ENCODE measurements around the gene PRR22. TPM values are rescaled to one million over a fixed set of nuclear protein-coding genes. Genes with fewer than 3 reads are reported as not detected.

Gene PRR22
- total RNA-seq, 4 donors from 2014 or later, result 0.75 to 3.0 (median 0.81) TPM

DNA sequence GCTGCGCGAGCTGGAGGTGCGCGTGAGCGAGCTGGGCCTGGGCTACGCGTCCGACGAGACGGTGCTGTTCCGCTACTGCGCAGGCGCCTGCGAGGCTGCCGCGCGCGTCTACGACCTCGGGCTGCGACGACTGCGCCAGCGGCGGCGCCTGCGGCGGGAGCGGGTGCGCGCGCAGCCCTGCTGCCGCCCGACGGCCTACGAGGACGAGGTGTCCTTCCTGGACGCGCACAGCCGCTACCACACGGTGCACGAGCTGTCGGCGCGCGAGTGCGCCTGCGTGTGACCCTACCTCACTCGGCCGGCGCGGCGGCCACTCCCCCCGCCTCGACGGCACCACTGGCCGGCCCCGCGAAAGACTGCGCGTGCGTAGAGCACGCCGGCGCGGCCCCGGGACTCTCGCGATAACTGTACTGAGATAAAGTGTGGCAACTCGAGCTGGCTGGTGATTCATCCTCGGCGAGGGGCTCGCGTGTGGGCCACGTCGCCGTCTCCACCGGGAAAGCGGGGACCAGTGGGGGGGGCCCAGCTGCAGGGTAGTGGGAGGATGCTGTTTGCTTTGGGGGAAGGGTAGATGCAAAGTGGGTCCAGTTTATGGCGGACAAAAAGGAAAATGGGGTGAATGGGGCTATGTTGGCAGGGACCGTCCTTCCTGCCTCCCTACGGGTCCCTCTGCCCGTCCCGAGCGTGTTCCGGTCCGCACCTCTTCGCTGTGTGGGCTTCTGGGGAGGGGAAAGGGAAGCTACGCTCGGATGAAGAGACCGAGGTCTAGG, 43.5 kb upstream of the PRR22 start:
- TF ChIP-seq CTCF (IDR thresholded peaks at IDR 0.05), result no peak
- peak; percentile 65 for DNase-seq (ENCODE audit: low spot score)
- ATAC-seq (ENCODE audit: low FRiP score), result peak; percentile 71

GRCh38 chr19:5827342-5827890, 42.9 kb upstream of the PRR22 start:
- ATAC-seq (ENCODE audit: low FRiP score) (no peak), DNase-seq (ENCODE audit: low spot score) (no peak)
- TF ChIP-seq CTCF (IDR thresholded peaks at IDR 0.05), result no peak

GRCh38 chr19:5826531-5827341, 42.2 kb upstream of the PRR22 start:
- ATAC-seq (ENCODE audit: low FRiP score), result no peak
- no peak for TF ChIP-seq CTCF (IDR thresholded peaks at IDR 0.05)

DNA sequence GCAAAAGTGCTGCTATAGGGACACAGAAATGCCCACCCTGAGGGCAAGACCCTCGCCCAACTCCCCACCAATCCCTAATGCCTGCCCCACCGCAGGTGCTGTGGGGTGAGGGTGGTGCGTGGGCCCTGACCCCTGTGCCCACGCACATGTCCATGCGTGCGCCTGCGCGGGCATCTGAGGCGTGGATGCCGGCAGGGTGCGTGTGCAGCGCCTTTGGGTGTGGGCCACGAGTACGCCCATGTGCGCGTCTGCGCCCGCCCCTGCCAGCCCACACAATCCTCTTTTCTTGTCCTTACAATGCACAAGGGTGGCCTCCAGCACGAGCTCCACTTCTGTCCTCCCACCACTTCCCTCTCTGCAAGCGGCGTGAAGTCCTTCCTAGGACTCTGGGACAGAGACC, 40.6 kb upstream of the PRR22 start:
- no peak for DNase-seq (ENCODE audit: low spot score)
- TF ChIP-seq CTCF (IDR thresholded peaks at IDR 0.05), result no peak
- no peak for ATAC-seq (ENCODE audit: low FRiP score)

More at GRCh38 chr19:5826531-5827341, 42.2 kb upstream of the PRR22 start:
- DNase-seq (ENCODE audit: low spot score), result no peak

- ATAC-seq (ENCODE audit: low FRiP score), result no peak
- no peak for DNase-seq (ENCODE audit: low spot score)
- no peak for TF ChIP-seq CTCF (IDR thresholded peaks at IDR 0.05)
Observed at GRCh38 chr19:5824751-5825150, 40.2 kb upstream of the PRR22 start.

- ATAC-seq (ENCODE audit: low FRiP score) (no peak), DNase-seq (ENCODE audit: low spot score) (no peak)
- no peak for TF ChIP-seq CTCF (IDR thresholded peaks at IDR 0.05)
Observed at GRCh38 chr19:5823579-5824281, 39.2 kb upstream of the PRR22 start.

All from omental fat pad (tissue), 4 donors.